Measurements from ENCODE around the gene HDX. TPM values are rescaled to one million over a fixed set of nuclear protein-coding genes. Genes with fewer than 3 reads are reported as not detected.

HDX gene
- polyA plus RNA-seq, 1 of the 3 experiments (the other 2 are of a cell fraction): 1.6 TPM

DNA sequence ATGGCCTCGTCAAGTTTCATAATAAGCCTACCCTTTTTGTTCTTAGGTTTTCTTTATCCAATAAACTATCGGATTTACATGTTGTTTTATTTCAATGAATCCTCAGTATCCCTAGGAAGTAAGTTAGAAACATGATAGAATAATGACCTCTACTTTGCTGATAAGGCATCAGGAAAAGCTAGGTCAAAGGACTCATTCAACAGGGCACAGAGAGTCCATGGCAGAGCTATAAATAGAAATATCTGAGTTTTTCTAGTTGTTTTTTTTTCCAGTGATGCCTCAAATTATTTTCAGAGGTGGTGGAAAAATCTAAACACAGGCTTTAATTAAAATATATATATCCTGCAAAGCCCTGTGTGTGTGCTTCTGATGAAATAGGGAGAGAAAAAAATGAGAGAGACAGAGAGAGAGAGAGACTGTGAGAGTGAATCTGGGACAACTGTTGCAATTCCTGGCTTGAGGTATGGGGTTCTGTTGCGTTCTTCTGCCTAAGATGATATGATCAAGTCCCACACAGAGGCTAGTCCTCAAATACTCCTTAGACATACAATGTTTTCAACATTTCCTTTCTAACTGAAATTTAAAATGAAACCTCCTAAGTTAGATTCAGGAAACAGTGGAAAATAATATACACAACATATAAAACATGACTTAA, 139.9 kb downstream of the HDX start:
- H3K4me1 ChIP-seq (ENCODE audit: control insufficient read depth in 1 of 2, insufficient read depth in 2 of 2, low read depth in 1 of 2, low read length in 1 of 2): no peaks in the 10 kb centered on the region; a peak in 1 of 4 replicates
- no peaks in the 10 kb centered on the region for H3K79me2 ChIP-seq (ENCODE audit: insufficient read depth)
- TF ChIP-seq EZH2phosphoT487 (IDR thresholded peaks at IDR 0.05; ENCODE audit: borderline replicate concordance, low read depth) (no peak), MXI1 (IDR thresholded peaks at IDR 0.05; ENCODE audit: low read depth, low read length) (no peak), TEAD4 (IDR thresholded peaks at IDR 0.05; ENCODE audit: borderline replicate concordance, insufficient read depth) (no peak), SMC3 (IDR thresholded peaks at IDR 0.05; ENCODE audit: low read depth, low read length) (no peak), EP300 (IDR thresholded peaks at IDR 0.05; ENCODE audit: borderline replicate concordance in 1 of 2, low read depth in 1 of 2, low read length in 1 of 2) (no peak), FOSL2 (IDR thresholded peaks at IDR 0.05; ENCODE audit: borderline replicate concordance, low read depth) (no peak), GABPA (IDR thresholded peaks at IDR 0.05; ENCODE audit: low read depth) (no peak), NFIC (IDR thresholded peaks at IDR 0.05; ENCODE audit: borderline replicate concordance) (no peak)
- TF ChIP-seq, protein P1, sequence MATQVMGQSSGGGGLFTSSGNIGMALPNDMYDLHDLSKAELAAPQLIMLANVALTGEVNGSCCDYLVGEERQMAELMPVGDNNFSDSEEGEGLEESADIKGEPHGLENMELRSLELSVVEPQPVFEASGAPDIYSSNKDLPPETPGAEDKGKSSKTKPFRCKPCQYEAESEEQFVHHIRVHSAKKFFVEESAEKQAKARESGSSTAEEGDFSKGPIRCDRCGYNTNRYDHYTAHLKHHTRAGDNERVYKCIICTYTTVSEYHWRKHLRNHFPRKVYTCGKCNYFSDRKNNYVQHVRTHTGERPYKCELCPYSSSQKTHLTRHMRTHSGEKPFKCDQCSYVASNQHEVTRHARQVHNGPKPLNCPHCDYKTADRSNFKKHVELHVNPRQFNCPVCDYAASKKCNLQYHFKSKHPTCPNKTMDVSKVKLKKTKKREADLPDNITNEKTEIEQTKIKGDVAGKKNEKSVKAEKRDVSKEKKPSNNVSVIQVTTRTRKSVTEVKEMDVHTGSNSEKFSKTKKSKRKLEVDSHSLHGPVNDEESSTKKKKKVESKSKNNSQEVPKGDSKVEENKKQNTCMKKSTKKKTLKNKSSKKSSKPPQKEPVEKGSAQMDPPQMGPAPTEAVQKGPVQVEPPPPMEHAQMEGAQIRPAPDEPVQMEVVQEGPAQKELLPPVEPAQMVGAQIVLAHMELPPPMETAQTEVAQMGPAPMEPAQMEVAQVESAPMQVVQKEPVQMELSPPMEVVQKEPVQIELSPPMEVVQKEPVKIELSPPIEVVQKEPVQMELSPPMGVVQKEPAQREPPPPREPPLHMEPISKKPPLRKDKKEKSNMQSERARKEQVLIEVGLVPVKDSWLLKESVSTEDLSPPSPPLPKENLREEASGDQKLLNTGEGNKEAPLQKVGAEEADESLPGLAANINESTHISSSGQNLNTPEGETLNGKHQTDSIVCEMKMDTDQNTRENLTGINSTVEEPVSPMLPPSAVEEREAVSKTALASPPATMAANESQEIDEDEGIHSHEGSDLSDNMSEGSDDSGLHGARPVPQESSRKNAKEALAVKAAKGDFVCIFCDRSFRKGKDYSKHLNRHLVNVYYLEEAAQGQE (IDR thresholded peaks at IDR 0.05; ENCODE audit: low read depth, low read length): no peak
- TF ChIP-seq, protein P2, sequence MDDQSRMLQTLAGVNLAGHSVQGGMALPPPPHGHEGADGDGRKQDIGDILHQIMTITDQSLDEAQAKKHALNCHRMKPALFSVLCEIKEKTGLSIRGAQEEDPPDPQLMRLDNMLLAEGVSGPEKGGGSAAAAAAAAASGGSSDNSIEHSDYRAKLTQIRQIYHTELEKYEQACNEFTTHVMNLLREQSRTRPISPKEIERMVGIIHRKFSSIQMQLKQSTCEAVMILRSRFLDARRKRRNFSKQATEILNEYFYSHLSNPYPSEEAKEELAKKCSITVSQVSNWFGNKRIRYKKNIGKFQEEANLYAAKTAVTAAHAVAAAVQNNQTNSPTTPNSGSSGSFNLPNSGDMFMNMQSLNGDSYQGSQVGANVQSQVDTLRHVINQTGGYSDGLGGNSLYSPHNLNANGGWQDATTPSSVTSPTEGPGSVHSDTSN (IDR thresholded peaks at IDR 0.05): no peak
- TF ChIP-seq, protein P3, sequence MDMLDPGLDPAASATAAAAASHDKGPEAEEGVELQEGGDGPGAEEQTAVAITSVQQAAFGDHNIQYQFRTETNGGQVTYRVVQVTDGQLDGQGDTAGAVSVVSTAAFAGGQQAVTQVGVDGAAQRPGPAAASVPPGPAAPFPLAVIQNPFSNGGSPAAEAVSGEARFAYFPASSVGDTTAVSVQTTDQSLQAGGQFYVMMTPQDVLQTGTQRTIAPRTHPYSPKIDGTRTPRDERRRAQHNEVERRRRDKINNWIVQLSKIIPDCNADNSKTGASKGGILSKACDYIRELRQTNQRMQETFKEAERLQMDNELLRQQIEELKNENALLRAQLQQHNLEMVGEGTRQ (IDR thresholded peaks at IDR 0.05; ENCODE audit: borderline replicate concordance, low read depth, low read length): no peak
- no peaks in the 10 kb centered on the region for H3K36me3 ChIP-seq (replicated peaks in 1 of 2; ENCODE audit: control insufficient read depth in 1 of 2, insufficient read depth in 2 of 2, low read length in 1 of 2)
- H3K9me3 ChIP-seq: no peaks in the 10 kb centered on the region
- H3K9me2 ChIP-seq: no peaks in the 10 kb centered on the region
- no peak overlapping the region for H3K27ac ChIP-seq (ENCODE audit: low read depth in 2 of 2, low read length in 1 of 2)
- no peak overlapping the region for H3K9ac ChIP-seq
- H2AFZ ChIP-seq (ENCODE audit: low read depth): no peak overlapping the region
- no peaks in the 10 kb centered on the region for H3K27me3 ChIP-seq (ENCODE audit: insufficient read depth)
- CTCF ChIA-PET: interaction anchor here (2.0 kb wide), 1 partner anchor 23 kb away, joined by 6 read pairs; no protein-coding TSS in a partner anchor
- no peak for DNase-seq
- H4K20me1 ChIP-seq (ENCODE audit: insufficient read depth): no peaks in the 10 kb centered on the region
- no peak overlapping the region for H3K4me3 ChIP-seq (ENCODE audit: low read depth in 2 of 2, low read length in 1 of 2)
- POLR2A ChIA-PET: no interaction called here
- no peaks in the 10 kb centered on the region for H3F3A ChIP-seq (replicated peaks; ENCODE audit: insufficient read depth)
- 53% methylated on average over 3 of the region's 3 CpGs for WGBS (ENCODE audit: low lambda C conversion rate)
- H3K4me2 ChIP-seq: no peak overlapping the region
